ENCODE measurements around the gene GBP7.
"Not testable (repeated sequence)": the region's sequence is repeated elsewhere in the genome, so short reads cannot be mapped to it uniquely, and the experiment has no call there.

The GBP7 gene

GRCh38 chr1:89129911-89130310 lies 45.9 kb downstream of the GBP7 start:
- H3K9me3 Mint-ChIP-seq: peaks cover 4% of the 10 kb centered on the region
- no peak overlapping the region for H3K4me3 Mint-ChIP-seq
- no peaks in the 10 kb centered on the region for H3K27me3 Mint-ChIP-seq (ENCODE audit: low read depth, poor library complexity)
- TF ChIP-seq, protein P1, sequence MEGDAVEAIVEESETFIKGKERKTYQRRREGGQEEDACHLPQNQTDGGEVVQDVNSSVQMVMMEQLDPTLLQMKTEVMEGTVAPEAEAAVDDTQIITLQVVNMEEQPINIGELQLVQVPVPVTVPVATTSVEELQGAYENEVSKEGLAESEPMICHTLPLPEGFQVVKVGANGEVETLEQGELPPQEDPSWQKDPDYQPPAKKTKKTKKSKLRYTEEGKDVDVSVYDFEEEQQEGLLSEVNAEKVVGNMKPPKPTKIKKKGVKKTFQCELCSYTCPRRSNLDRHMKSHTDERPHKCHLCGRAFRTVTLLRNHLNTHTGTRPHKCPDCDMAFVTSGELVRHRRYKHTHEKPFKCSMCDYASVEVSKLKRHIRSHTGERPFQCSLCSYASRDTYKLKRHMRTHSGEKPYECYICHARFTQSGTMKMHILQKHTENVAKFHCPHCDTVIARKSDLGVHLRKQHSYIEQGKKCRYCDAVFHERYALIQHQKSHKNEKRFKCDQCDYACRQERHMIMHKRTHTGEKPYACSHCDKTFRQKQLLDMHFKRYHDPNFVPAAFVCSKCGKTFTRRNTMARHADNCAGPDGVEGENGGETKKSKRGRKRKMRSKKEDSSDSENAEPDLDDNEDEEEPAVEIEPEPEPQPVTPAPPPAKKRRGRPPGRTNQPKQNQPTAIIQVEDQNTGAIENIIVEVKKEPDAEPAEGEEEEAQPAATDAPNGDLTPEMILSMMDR (IDR thresholded peaks at IDR 0.05): no peak
- no peak overlapping the region for H3K27ac Mint-ChIP-seq
- H3K36me3 Mint-ChIP-seq (ENCODE audit: low read depth): no peaks in the 10 kb centered on the region
- no peak for DNase-seq
- no peaks in the 10 kb centered on the region for H3K4me1 Mint-ChIP-seq

DNA sequence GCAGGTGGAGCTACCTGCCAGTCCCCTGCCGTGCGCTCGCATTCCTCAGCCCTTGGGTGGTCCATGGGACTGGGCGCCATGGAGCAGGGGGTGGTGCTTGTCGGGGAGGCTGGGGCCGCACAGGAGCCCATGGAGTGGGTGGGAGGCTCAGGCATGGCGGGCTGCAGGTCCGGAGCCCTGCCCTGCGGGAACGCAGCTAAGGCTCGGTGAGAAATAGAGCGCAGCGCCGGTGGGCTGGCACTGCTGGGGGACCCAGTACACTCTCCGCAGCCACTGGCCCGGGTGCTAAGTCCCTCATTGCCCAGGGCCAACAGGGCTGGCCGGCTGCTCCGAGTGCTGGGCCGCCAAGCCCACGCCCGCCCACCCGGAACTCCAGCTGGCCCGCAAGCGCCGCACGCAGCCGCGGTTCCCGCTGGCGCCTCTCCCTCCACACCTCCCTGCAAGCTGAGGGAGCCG lies 47.8 kb downstream of the GBP7 start:
- not testable (repeated sequence) for H3K27ac Mint-ChIP-seq, DNase-seq

GRCh38 chr1:89126602-89127565 lies 48.9 kb downstream of the GBP7 start:
- H3K27ac Mint-ChIP-seq; H3K4me3 Mint-ChIP-seq; H3K4me1 Mint-ChIP-seq; DNase-seq; H3K9me3 Mint-ChIP-seq; H3K27me3 Mint-ChIP-seq (ENCODE audit: low read depth, poor library complexity); H3K36me3 Mint-ChIP-seq (ENCODE audit: low read depth): not testable (repeated sequence)

More for the DNA sequence above, 47.8 kb downstream of the GBP7 start:
- H3K4me3 Mint-ChIP-seq; H3K36me3 Mint-ChIP-seq (ENCODE audit: low read depth); H3K9me3 Mint-ChIP-seq; H3K4me1 Mint-ChIP-seq; H3K27me3 Mint-ChIP-seq (ENCODE audit: low read depth, poor library complexity): not testable (repeated sequence)

- no peak for DNase-seq
- H3K27me3 Mint-ChIP-seq (ENCODE audit: low read depth, poor library complexity): no peaks in the 10 kb centered on the region
- peaks cover 4% of the 10 kb centered on the region for H3K9me3 Mint-ChIP-seq
- TF ChIP-seq, protein P1 (IDR thresholded peaks at IDR 0.05): no peak
- H3K4me3 Mint-ChIP-seq: no peak within 1 kb of the TSS
- no peak within 1 kb of the TSS for H3K27ac Mint-ChIP-seq
- no peaks in the 10 kb centered on the region for H3K36me3 Mint-ChIP-seq (ENCODE audit: low read depth)
- H3K4me1 Mint-ChIP-seq: no peaks in the 10 kb centered on the region
Measured at GRCh38 chr1:89125913-89126580, 49.8 kb downstream of the GBP7 start, which contains the start of gene GBP2. Gene GBP2, minus strand, starts transcription at chr1:89126114. Its CDS starts 4,148 bp downstream, at chr1:89121966.

DNA sequence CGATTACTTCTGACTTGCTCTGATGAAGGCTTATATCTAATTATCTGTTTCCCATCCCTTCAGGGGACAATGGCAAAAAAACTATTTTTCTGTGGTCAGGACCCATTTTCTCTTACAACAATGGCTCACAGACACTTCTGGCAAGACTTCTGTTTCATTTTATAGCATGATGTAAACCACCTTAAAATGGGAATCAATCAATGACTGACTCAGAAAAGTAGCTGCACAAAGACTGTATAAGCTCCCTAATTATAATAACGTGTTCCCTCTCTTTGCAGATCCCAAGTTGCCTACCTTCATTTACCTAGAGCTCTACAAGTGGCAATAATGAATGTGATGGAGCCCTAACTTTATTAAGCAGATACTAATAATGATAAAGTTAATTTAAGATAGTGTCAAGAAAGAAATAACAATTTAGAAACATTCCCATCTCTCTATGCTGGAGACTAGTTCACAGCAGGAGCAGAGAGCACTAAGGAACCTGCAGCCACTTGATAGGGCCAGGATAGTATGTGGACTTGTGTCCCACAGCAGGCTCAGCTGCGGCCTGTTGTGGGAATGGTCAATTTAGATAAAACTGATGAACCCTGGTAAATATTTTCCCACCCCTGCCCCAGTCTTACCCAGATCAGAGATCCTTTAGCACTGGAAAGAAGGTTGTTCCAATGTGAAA lies 50.4 kb downstream of the GBP7 start:
- Mint-ChIP-seq H3K4me1 (no peaks in the 10 kb centered on the region), H3K9me3 (peaks cover 4% of the 10 kb centered on the region), H3K4me3 (no peak overlapping the region), H3K27me3 (ENCODE audit: low read depth, poor library complexity) (no peaks in the 10 kb centered on the region), H3K27ac (no peak overlapping the region), H3K36me3 (ENCODE audit: low read depth) (no peaks in the 10 kb centered on the region)
- DNase-seq: no peak
- TF ChIP-seq, protein P1 (IDR thresholded peaks at IDR 0.05): no peak

GRCh38 chr1:89121641-89122040 lies 54.2 kb downstream of the GBP7 start:
- TF ChIP-seq, protein P1 (IDR thresholded peaks at IDR 0.05): no peak
- H3K27me3 Mint-ChIP-seq (ENCODE audit: low read depth, poor library complexity): no peaks in the 10 kb centered on the region
- no peak overlapping the region for H3K4me3 Mint-ChIP-seq
- H3K4me1 Mint-ChIP-seq: no peaks in the 10 kb centered on the region
- no peak overlapping the region for H3K27ac Mint-ChIP-seq
- H3K9me3 Mint-ChIP-seq: no peaks in the 10 kb centered on the region
- no peaks in the 10 kb centered on the region for H3K36me3 Mint-ChIP-seq (ENCODE audit: low read depth)
- DNase-seq: no peak
